Epithelial cell of esophagus (primary cell): Measurements from ENCODE around the gene HIGD2A.
A peak's percentile ranks its signal among the peaks of the same experiment; 100 is the strongest.
"Not testable (repeated sequence)": the region's sequence is repeated elsewhere in the genome, so short reads cannot be mapped to it uniquely, and the experiment has no call there.

ENCODE experiments used
- DNase-seq: peaks from one replicate; pipeline ENCODE4 v3.0.0; 2010; ENCODE audit warnings: low read depth
- H3K4me3 ChIP-seq: 2 replicates; pipeline ENCODE4 v1.5.1; 2011; ENCODE audit warnings: mild to moderate bottlenecking, low read length, control low read depth
- CTCF ChIP-seq: IDR thresholded peaks from 2 replicates; pipeline ENCODE4 v1.5.1; 2011; ENCODE audit warnings: low read depth, mild to moderate bottlenecking, low read length, control low read depth, inconsistent platforms; ENCODE audit not compliant: insufficient read depth; ENCODE audit errors: missing control alignments

HIGD2A gene

DNA sequence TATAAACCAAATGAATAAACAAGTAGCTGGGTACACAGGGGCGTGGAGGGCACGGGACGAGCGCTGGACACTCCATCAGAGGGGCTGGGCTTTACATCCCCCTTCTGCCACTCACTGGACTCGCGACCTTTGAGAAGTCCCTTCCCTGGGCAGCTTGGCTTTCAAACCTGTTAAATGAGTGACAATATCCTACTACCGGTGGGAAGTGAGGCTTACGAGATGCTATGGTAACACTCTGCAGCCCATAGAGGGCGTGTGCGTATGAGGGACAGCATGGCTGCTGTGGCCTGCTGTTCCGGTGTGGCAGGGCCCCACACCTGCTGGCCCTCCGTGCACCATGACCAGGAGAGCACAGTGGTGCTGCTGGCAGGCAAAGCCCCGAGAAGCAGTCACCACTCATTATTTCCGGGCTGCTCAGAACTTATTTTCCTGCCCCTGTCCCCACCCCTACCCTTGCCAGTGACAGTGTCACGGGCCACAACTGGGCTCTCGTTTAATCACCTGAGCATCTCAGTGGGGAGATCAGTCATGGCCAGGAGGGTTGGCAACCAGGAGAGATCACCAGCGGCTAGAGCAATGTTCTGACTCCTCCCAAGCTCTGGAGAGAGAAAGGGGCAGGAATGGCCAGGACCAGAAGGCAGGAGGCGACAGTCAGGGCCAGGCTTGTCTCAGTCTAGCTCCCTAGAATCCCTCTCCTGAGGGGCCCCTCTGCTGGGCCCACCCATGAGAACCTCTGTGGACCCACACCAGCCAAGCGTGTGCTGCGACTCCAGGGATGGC, 17.3 kb downstream of the HIGD2A start:
- DNase-seq, result no peak
- TF ChIP-seq CTCF, result peak; percentile 11
- no peak overlapping the region for H3K4me3 ChIP-seq

DNA sequence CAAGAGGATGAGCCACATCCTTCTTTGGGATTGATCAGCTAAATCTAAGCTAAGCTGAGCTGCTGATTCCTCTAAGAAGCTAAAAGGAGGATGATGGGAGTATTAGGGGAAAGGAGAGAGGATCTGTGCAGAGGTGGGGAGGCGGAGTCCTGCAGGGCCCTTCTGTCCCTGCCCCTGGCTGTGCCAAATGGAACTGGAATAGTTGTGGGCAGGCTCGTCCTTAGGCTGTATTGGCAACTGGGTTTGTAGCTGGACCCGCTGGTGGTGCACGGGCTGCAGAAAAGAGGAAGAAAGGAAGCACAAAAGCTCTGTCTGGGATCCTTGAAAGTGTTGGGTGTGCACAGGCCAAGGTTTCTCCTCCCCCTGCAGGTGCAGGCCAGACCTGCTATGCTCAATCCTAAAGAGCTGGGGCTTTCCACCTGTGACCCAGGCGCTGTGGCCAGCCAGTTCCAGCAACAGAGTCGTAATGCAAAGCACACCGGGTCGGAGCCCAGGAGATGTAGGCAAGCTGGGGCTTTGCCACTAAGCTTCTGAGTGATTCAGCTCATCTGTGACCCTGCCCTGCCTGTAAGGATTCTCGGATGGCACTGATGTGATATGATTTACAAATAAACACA, 18.0 kb downstream of the HIGD2A start:
- TF ChIP-seq CTCF, result no peak
- no peak overlapping the region for H3K4me3 ChIP-seq
- DNase-seq, result no peak

DNA sequence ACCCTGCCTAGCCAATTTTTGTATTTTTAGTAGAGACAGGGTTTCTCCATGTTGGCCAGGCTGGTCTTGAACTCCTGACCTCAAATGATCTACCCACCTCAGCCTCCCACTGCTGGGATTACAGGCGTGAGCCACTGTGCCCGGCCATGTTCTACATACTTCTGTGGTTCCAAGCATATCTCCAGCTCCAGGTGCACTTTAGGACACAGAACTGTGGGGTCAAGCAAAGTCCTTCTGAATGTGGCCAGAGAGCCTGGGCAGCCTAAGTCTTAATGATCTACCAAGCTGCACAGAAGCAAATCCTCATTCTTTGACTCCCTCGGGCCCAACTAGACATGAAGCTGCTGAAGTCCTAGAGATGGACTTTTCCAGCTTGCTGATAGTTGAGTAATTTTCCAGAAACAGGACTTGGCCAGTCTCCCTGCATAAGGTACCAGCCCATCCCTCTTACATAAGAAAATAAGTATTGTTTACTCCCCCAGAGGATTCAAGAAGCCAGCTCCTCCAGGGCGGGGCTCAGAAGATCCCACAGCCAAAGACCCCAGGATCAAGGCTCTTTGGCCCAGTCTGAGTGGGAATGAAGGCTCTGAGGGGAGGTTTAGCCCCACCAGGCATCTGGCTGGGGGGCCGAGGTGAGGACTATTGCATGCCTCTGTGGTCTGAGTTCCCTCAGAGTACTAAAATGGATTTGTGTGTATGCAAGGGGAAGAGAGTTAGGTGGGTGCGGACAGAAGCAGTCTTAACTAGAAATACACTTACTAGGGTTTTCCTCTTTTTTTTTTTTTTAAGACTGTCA, 19.1 kb downstream of the HIGD2A start:
- no peak for TF ChIP-seq CTCF
- DNase-seq, result no peak
- H3K4me3 ChIP-seq, result no peak overlapping the region

DNA sequence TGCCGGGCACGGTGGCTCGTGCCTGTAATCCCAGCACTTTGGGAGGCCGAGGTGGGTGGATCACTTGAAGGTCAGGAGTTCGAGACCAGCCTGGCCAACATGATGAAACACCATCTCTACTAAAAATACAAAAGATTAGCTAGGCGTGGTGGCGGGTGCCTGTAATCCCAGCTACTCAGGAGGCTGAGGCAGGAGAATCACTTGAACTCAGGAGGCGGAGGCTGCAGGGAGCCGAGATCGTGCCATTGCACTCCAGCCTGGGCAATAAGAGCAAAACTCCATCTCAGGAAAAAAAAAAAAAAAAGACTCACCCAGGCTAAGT, 19.7 kb downstream of the HIGD2A start:
- H3K4me3 ChIP-seq, DNase-seq: not testable (repeated sequence)

DNA sequence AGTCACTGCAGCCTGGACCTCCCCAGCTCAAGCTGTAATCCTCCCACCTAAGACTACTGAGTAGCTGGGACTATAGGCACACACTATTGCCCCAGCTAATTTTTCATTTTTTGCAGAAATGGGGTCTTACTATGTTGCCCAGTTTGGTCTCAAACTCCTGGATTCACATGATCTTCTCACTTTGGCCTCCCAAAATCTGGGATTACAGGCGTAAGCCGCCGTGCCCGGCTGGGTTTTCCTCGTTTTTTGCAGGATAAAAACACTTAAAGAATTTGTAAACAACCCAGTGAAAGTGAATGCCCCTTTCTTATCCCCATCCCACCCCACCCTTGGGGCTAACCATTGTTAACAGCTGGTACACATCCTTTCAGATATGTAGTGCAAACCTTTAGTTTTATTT, 20.0 kb downstream of the HIGD2A start:
- H3K4me3 ChIP-seq, result no peak overlapping the region
- DNase-seq, result no peak
- no peak for TF ChIP-seq CTCF

DNA sequence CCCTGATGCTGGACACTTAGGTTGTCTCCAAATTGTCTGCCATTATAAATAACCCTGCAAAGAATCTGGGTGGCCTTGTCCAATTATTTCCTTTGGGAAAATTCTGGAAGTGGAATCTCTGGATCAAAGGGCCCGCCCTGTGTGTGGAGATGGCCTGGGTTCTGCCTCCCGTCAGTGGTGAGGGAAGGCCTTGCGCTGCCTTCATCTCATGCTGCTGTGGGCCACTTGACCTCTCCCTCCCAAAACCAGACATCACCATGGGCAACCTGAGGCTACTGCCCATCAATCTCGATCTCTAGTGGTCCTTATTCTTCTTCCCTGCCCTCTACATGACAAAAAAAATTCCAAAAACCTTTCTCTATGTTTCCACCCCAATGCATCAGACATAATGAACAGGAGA, 21.2 kb downstream of the HIGD2A start:
- H3K4me3 ChIP-seq, result no peak overlapping the region
- no peak for TF ChIP-seq CTCF
- no peak for DNase-seq

DNA sequence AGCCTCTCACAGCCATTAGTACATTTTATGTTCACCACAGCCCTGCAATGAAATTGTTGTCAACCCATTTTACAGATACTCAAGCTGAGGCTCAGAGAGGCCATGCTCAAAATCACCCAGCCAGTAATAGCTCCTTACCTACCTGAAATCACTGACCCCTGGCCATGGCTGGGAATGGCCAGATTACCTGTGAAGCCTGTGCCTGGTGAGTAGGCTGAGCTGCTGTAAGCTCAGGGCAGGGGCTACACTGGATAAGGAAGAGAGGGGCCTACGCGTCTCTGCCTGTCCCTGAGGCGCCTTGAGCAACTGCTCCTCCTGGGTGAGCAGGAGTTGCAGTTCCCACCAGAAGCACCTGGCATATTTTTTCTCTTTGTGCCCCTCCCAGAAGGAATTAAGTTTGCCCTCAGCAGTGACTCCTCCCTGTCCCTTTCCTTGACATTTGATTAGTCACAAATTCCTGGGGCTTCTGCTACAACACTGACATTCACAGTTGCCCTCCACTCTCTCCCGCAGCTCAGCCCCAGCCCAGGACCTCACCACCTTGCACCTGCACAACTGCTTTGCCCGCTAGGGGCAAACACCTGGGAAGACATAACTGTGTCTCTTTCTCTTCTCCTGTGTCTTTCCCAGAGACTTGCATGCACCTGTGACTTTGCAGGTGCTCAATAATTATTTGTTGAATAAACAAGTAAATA, 22.1 kb downstream of the HIGD2A start:
- no peak overlapping the region for H3K4me3 ChIP-seq
- peak; percentile 59 for TF ChIP-seq CTCF

More for the DNA sequence above, 22.1 kb downstream of the HIGD2A start:
- peak; percentile 62 for DNase-seq
